ENCODE measurements around the gene SLC43A3.

SLC43A3 gene

GRCh38 chr11:57380975-57381374, 45.9 kb downstream of the SLC43A3 start, which contains the start of gene PRG3:
PRG3 (minus strand) TSS chr11:57381150; CDS start chr11:57380708, 442 bp downstream.
- no peak within 1 kb of the TSS for H3K27ac ChIP-seq (ENCODE audit: insufficient read depth, low read depth, low read length, poor library complexity, severe bottlenecking)

DNA sequence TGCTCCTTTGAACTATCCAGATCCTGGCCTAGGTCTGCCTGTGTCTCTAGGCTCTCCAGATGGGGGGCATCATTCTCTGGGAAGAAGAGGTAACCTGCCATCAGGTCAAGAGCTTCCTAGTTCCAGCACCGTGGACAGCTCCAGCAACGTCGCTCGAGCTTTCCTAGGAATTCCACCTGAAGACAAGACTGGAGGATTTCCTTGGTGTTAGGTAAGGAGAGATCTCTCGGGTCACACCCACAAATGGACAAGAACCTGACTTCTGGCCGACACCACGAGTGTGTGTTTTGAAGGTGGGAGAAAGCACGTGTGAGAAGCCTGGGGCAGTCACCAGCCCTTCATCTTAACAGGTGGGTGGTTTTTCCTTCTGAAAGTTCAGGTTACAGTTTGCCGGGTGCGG, 47.2 kb downstream of the SLC43A3 start:
- no peaks in the 10 kb centered on the region for H3K36me3 ChIP-seq (ENCODE audit: control insufficient read depth, insufficient read depth, low read length)
- no peaks in the 10 kb centered on the region for H3K9me3 ChIP-seq (ENCODE audit: control insufficient read depth, low read length)
- WGBS, 2 experiments = 32 to 37% methylated on average over 10 of the region's 10 CpGs
- H3K4me3 ChIP-seq (ENCODE audit: insufficient read depth, low read depth, low read length) = no peak overlapping the region
- H3K27me3 ChIP-seq (ENCODE audit: control insufficient read depth, insufficient read depth, low read length, poor library complexity, severe bottlenecking) = peaks cover 4% of the 10 kb centered on the region
- no peak overlapping the region for H3K27ac ChIP-seq (ENCODE audit: insufficient read depth, low read depth, low read length, poor library complexity, severe bottlenecking)
- no peaks in the 10 kb centered on the region for H3K4me1 ChIP-seq (ENCODE audit: control insufficient read depth, insufficient read depth, low read length)

More at GRCh38 chr11:57380975-57381374, 45.9 kb downstream of the SLC43A3 start, which contains the start of gene PRG3:
- H3K4me3 ChIP-seq (ENCODE audit: insufficient read depth, low read depth, low read length) = no peak within 1 kb of the TSS
- H3K36me3 ChIP-seq (ENCODE audit: control insufficient read depth, insufficient read depth, low read length) = no peaks in the 10 kb centered on the region
- WGBS, 2 experiments = 73 to 76% methylated on average over 2 of the region's 2 CpGs
- no peaks in the 10 kb centered on the region for H3K4me1 ChIP-seq (ENCODE audit: control insufficient read depth, insufficient read depth, low read length)
- peaks cover 4% of the 10 kb centered on the region for H3K27me3 ChIP-seq (ENCODE audit: control insufficient read depth, insufficient read depth, low read length, poor library complexity, severe bottlenecking)
- no peaks in the 10 kb centered on the region for H3K9me3 ChIP-seq (ENCODE audit: control insufficient read depth, low read length)

DNA sequence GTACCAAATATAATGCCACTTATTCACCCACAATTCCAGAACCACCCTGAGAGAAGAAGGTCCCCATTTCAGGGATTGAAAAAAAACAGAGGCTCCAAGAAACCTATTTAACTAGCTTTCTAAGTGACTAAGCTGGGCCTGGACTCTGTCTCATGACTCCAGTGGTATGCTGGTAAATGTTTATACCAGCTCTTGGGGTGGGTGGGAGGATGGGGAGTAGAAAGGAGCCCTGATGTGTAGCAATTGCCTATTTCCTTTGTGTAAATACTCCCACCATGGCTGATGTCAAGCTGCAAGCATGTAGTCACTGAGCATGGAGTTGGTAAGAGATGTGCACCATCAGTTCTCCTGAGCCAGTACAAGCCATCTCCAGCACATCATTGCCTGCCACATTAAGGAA, 48.7 kb downstream of the SLC43A3 start:
- Histone ChIP-seq H3K9me3 (ENCODE audit: control insufficient read depth, low read length) (no peaks in the 10 kb centered on the region), H3K27me3 (ENCODE audit: control insufficient read depth, insufficient read depth, low read length, poor library complexity, severe bottlenecking) (peaks cover 4% of the 10 kb centered on the region), H3K4me1 (ENCODE audit: control insufficient read depth, insufficient read depth, low read length) (no peaks in the 10 kb centered on the region), H3K27ac (ENCODE audit: insufficient read depth, low read depth, low read length, poor library complexity, severe bottlenecking) (no peak overlapping the region), H3K4me3 (ENCODE audit: insufficient read depth, low read depth, low read length) (no peak overlapping the region), H3K36me3 (ENCODE audit: control insufficient read depth, insufficient read depth, low read length) (no peaks in the 10 kb centered on the region)

DNA sequence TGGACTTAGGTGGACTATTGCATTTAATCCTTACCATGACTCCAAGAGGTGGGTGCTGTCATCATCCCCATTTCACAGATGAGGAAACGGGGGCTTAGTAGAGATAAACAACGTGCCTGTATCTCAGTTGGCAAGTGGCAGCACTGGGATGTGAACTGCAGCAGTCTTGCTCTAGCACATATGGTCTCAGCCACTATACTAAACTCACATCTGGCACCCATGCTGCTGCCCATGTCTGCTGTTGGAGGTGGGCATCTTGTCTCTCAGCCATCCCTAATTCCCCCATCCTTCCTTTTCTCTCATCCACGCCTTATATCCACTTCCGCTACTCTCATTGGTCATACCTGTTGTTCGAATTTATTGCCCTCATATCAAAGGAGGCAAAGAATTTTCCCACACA, 49.8 kb downstream of the SLC43A3 start:
- 74 to 84% methylated on average over 5 of the region's 5 CpGs for WGBS, 2 experiments
- H3K27me3 ChIP-seq (ENCODE audit: control insufficient read depth, insufficient read depth, low read length, poor library complexity, severe bottlenecking) = peaks cover 4% of the 10 kb centered on the region
- no peaks in the 10 kb centered on the region for H3K36me3 ChIP-seq (ENCODE audit: control insufficient read depth, insufficient read depth, low read length)
- H3K9me3 ChIP-seq (ENCODE audit: control insufficient read depth, low read length) = no peaks in the 10 kb centered on the region
- H3K4me3 ChIP-seq (ENCODE audit: insufficient read depth, low read depth, low read length) = no peak overlapping the region
- no peaks in the 10 kb centered on the region for H3K4me1 ChIP-seq (ENCODE audit: control insufficient read depth, insufficient read depth, low read length)
- H3K27ac ChIP-seq (ENCODE audit: insufficient read depth, low read depth, low read length, poor library complexity, severe bottlenecking) = no peak overlapping the region

DNA sequence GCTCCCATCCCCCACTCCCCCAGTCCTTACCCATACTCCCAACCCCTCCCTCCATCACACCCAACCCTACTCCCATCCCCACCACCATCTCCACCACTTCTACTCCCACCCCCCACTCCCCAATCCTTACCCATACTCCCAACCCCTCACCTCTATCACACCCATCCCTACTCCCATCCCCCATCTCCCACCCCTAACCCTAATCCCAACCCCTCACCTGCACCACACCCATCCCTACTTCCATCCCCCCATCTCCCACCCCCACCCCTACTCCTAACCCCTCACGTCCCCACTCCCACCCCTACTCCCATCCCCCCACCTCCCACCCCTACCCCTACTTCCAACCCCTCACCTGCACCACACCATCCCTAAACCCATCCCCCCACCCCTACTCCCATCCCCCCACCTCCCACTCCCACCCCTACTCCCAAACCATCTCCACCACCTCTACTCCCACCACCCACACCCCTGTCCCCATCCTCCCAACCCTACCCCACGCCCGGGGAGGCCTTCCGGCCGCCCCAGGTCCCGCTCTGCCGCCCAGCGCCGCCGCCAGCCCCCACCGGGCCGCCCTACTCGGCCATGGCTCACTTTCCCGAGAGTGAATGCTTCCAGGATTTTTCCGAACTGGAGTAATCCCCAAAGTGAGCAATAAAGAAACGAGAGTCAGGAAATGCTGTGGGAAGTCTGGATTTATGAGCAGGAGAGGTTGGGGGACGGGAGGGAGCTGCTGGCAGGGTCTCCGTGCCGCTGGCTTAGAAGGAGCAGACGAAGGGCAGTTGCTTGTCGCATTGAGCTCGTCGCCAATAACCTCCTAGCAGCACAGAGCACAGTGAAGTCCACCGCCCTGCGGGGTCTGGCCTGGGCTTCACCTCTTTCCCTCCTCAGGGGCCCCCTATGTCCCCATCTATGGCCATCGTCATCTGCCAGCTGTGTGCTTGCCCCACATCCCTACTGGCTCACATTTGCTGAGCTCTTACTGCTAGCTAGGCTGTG, 50.5 kb downstream of the SLC43A3 start:
- Histone ChIP-seq H3K9me3 (ENCODE audit: control insufficient read depth, low read length) (no peaks in the 10 kb centered on the region), H3K4me3 (ENCODE audit: insufficient read depth, low read depth, low read length) (no peak overlapping the region), H3K36me3 (ENCODE audit: control insufficient read depth, insufficient read depth, low read length) (no peaks in the 10 kb centered on the region), H3K27ac (ENCODE audit: insufficient read depth, low read depth, low read length, poor library complexity, severe bottlenecking) (no peak overlapping the region), H3K4me1 (ENCODE audit: control insufficient read depth, insufficient read depth, low read length) (no peaks in the 10 kb centered on the region), H3K27me3 (ENCODE audit: control insufficient read depth, insufficient read depth, low read length, poor library complexity, severe bottlenecking) (peaks cover 4% of the 10 kb centered on the region)
- 72 to 78% methylated on average over 25 of the region's 26 CpGs for WGBS, 2 experiments

DNA sequence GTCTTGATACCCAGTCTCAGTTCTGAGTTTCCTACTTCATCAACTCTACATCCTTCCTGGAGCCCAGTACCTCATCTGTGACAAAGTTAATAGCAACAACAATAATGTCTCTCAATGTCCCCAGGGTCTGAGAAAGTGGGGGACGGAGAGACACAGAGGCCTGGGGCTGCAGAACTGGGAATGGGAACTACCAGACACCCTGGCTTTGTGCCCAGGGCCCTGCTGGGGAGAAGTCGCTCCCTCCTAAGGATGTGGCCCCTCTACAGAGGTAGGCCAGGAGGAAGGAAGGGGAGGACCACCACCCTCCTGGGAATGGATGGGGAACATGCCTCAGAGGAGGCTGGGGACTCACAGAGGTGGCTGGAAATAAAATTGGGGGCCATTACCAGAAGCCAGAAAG, 51.4 kb downstream of the SLC43A3 start:
- H3K9me3 ChIP-seq (ENCODE audit: control insufficient read depth, low read length) = no peaks in the 10 kb centered on the region
- no peaks in the 10 kb centered on the region for H3K36me3 ChIP-seq (ENCODE audit: control insufficient read depth, insufficient read depth, low read length)
- H3K27me3 ChIP-seq (ENCODE audit: control insufficient read depth, insufficient read depth, low read length, poor library complexity, severe bottlenecking) = peaks cover 4% of the 10 kb centered on the region
- H3K27ac ChIP-seq (ENCODE audit: insufficient read depth, low read depth, low read length, poor library complexity, severe bottlenecking) = no peak overlapping the region
- WGBS, 2 experiments = 88 to 89% methylated on average over 2 of the region's 2 CpGs
- H3K4me1 ChIP-seq (ENCODE audit: control insufficient read depth, insufficient read depth, low read length) = no peaks in the 10 kb centered on the region
- H3K4me3 ChIP-seq (ENCODE audit: insufficient read depth, low read depth, low read length) = no peak overlapping the region

DNA sequence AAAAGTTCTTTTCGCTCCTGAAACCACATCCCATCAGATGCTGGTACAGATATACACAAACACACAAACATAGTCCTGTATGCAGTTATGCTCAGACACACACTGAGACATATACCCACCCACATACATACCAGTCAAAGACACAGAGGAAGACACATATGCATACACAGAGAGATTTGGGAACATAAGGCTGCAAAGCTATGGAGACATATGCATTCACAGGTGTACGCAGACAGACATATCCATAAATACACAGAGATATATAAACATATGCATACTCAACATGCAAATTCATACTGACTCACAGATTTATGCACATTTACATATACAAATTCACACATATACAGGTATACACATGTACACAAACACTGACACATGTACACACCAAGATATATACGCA, 52.0 kb downstream of the SLC43A3 start:
- 92 to 95% methylated on average over 3 of the region's 3 CpGs for WGBS, 2 experiments
- no peaks in the 10 kb centered on the region for H3K36me3 ChIP-seq (ENCODE audit: control insufficient read depth, insufficient read depth, low read length)
- H3K4me1 ChIP-seq (ENCODE audit: control insufficient read depth, insufficient read depth, low read length) = no peaks in the 10 kb centered on the region
- H3K27ac ChIP-seq (ENCODE audit: insufficient read depth, low read depth, low read length, poor library complexity, severe bottlenecking) = no peak overlapping the region
- no peak overlapping the region for H3K4me3 ChIP-seq (ENCODE audit: insufficient read depth, low read depth, low read length)
- no peaks in the 10 kb centered on the region for H3K9me3 ChIP-seq (ENCODE audit: control insufficient read depth, low read length)
- peaks cover 4% of the 10 kb centered on the region for H3K27me3 ChIP-seq (ENCODE audit: control insufficient read depth, insufficient read depth, low read length, poor library complexity, severe bottlenecking)

- H3K4me3 ChIP-seq (ENCODE audit: insufficient read depth, low read depth, low read length) = no peak overlapping the region
- no peaks in the 10 kb centered on the region for H3K9me3 ChIP-seq (ENCODE audit: control insufficient read depth, low read length)
- no peaks in the 10 kb centered on the region for H3K36me3 ChIP-seq (ENCODE audit: control insufficient read depth, insufficient read depth, low read length)
- WGBS, 2 experiments = 81 to 87% methylated on average over 3 of the region's 3 CpGs
- no peak overlapping the region for H3K27ac ChIP-seq (ENCODE audit: insufficient read depth, low read depth, low read length, poor library complexity, severe bottlenecking)
- no peaks in the 10 kb centered on the region for H3K4me1 ChIP-seq (ENCODE audit: control insufficient read depth, insufficient read depth, low read length)
- H3K27me3 ChIP-seq (ENCODE audit: control insufficient read depth, insufficient read depth, low read length, poor library complexity, severe bottlenecking) = no peaks in the 10 kb centered on the region
These were observed 53.8 kb downstream of the SLC43A3 start for GRCh38 chr11:57373146-57373545.

GRCh38 chr11:57370941-57371340, 56.0 kb downstream of the SLC43A3 start:
- H3K4me1 ChIP-seq (ENCODE audit: control insufficient read depth, insufficient read depth, low read length) = peaks cover 4% of the 10 kb centered on the region
- no peaks in the 10 kb centered on the region for H3K27me3 ChIP-seq (ENCODE audit: control insufficient read depth, insufficient read depth, low read length, poor library complexity, severe bottlenecking)
- no peaks in the 10 kb centered on the region for H3K36me3 ChIP-seq (ENCODE audit: control insufficient read depth, insufficient read depth, low read length)
- H3K4me3 ChIP-seq (ENCODE audit: insufficient read depth, low read depth, low read length) = no peak overlapping the region
- no peak overlapping the region for H3K27ac ChIP-seq (ENCODE audit: insufficient read depth, low read depth, low read length, poor library complexity, severe bottlenecking)
- no peaks in the 10 kb centered on the region for H3K9me3 ChIP-seq (ENCODE audit: control insufficient read depth, low read length)

- Histone ChIP-seq H3K4me3 (ENCODE audit: insufficient read depth, low read depth, low read length) (no peak overlapping the region), H3K4me1 (ENCODE audit: control insufficient read depth, insufficient read depth, low read length) (peaks cover 8% of the 10 kb centered on the region), H3K27me3 (ENCODE audit: control insufficient read depth, insufficient read depth, low read length, poor library complexity, severe bottlenecking) (no peaks in the 10 kb centered on the region), H3K9me3 (ENCODE audit: control insufficient read depth, low read length) (no peaks in the 10 kb centered on the region), H3K27ac (ENCODE audit: insufficient read depth, low read depth, low read length, poor library complexity, severe bottlenecking) (no peak overlapping the region), H3K36me3 (ENCODE audit: control insufficient read depth, insufficient read depth, low read length) (no peaks in the 10 kb centered on the region)
- WGBS, 2 experiments = 91 to 95% methylated on average over 6 to 7 of the region's 7 CpGs
These were observed 56.7 kb downstream of the SLC43A3 start for GRCh38 chr11:57370251-57370650.
